Neural crest cell (in vitro differentiated cells): ENCODE results near the gene HOXC4. TPM values are rescaled to one million over a fixed set of nuclear protein-coding genes. Genes with fewer than 3 reads are reported as not detected.

Source experiments
- DNase-seq: peaks from one replicate; pipeline ENCODE4 v3.0.0; 2021; ENCODE audit warnings: low read depth, mixed read lengths, low spot score
- H3K27ac Mint-ChIP-seq: one replicate; pipeline ENCODE4 v1.8.0; 2021; ENCODE audit warnings: mild to moderate bottlenecking, mixed read lengths; ENCODE audit not compliant: unreplicated experiment
- H3K27me3 Mint-ChIP-seq: 2 replicates; pipeline ENCODE4 v1.8.0; 2021; ENCODE audit warnings: low read depth, mild to moderate bottlenecking, mixed read lengths
- H3K36me3 Mint-ChIP-seq: 2 replicates; pipeline ENCODE4 v1.8.0; 2021; ENCODE audit warnings: low read depth, mild to moderate bottlenecking, mixed read lengths
- H3K4me1 Mint-ChIP-seq: 2 replicates; pipeline ENCODE4 v1.8.0; 2021; ENCODE audit warnings: mixed read lengths
- H3K4me3 Mint-ChIP-seq: one replicate; pipeline ENCODE4 v1.8.0; 2021; ENCODE audit warnings: mild to moderate bottlenecking, mixed read lengths
- H3K9me3 Mint-ChIP-seq: 2 replicates; pipeline ENCODE4 v1.8.0; 2021; ENCODE audit warnings: mixed read lengths
- CTCF ChIP-seq: fragments of 200-600 bp; sonication (generic); conservative IDR thresholded peaks from 2 replicates; pipeline ENCODE4 v1.5.0; 2021; ENCODE audit warnings: antibody characterized with exemption, mild to moderate bottlenecking
- total RNA-seq: library from RNA; stranded (reverse); gene quantifications from 2 replicates; pipeline ENCODE4 v1.2.1, GENCODE V29; 2021

HOXC4 gene
- total RNA-seq, 1 donor from 2014 or later: 5.6 TPM

GRCh38 chr12:54058128-54058768 is 4.6 kb downstream of the HOXC4 start:
- no peak overlapping the region for H3K27ac Mint-ChIP-seq
- H3K27me3 Mint-ChIP-seq: peaks cover 100% of the 10 kb centered on the region
- peak overlapping the region; percentile 70 for H3K4me3 Mint-ChIP-seq
- no peak for DNase-seq
- no peaks in the 10 kb centered on the region for H3K36me3 Mint-ChIP-seq
- no peak for TF ChIP-seq CTCF
- H3K9me3 Mint-ChIP-seq: no peaks in the 10 kb centered on the region
- H3K4me1 Mint-ChIP-seq: no peaks in the 10 kb centered on the region

- Mint-ChIP-seq H3K27me3 (peaks cover 99% of the 10 kb centered on the region), H3K9me3 (no peaks in the 10 kb centered on the region), H3K4me3 (peak overlapping the region; percentile 70), H3K27ac (no peak overlapping the region), H3K4me1 (no peaks in the 10 kb centered on the region), H3K36me3 (no peaks in the 10 kb centered on the region)
- no peak for TF ChIP-seq CTCF
- DNase-seq: no peak
These were observed 6.0 kb downstream of the HOXC4 start for GRCh38 chr12:54059668-54060067.

- H3K9me3 Mint-ChIP-seq: no peaks in the 10 kb centered on the region
- DNase-seq: no peak
- H3K4me3 Mint-ChIP-seq: peak overlapping the region; percentile 57
- H3K4me1 Mint-ChIP-seq: no peaks in the 10 kb centered on the region
- no peak overlapping the region for H3K27ac Mint-ChIP-seq
- H3K27me3 Mint-ChIP-seq: peaks cover 97% of the 10 kb centered on the region
- no peaks in the 10 kb centered on the region for H3K36me3 Mint-ChIP-seq
- TF ChIP-seq CTCF: no peak
These were observed 6.7 kb downstream of the HOXC4 start for GRCh38 chr12:54060174-54060974.

GRCh38 chr12:54060975-54061778 is 7.5 kb downstream of the HOXC4 start:
- Mint-ChIP-seq H3K4me1 (no peaks in the 10 kb centered on the region), H3K4me3 (peak overlapping the region; percentile 77), H3K27ac (no peak overlapping the region), H3K36me3 (no peaks in the 10 kb centered on the region), H3K27me3 (peaks cover 97% of the 10 kb centered on the region), H3K9me3 (no peaks in the 10 kb centered on the region)
- DNase-seq: no peak
- TF ChIP-seq CTCF: no peak

GRCh38 chr12:54065677-54066076 is 12.0 kb downstream of the HOXC4 start:
- Mint-ChIP-seq H3K27ac (no peak overlapping the region), H3K4me3 (no peak overlapping the region), H3K36me3 (no peaks in the 10 kb centered on the region), H3K27me3 (peaks cover 90% of the 10 kb centered on the region), H3K9me3 (no peaks in the 10 kb centered on the region), H3K4me1 (no peaks in the 10 kb centered on the region)
- no peak for DNase-seq
- no peak for TF ChIP-seq CTCF
